AG09319 (cell line): ENCODE measurements around the gene ZNF205.

Source experiments
- DNase-seq: peaks from one replicate; pipeline ENCODE4 v3.0.0-alpha.2; 2010; ENCODE audit warnings: low read depth; ENCODE audit errors: extremely low read depth
- CTCF ChIP-seq: IDR thresholded peaks from 2 replicates; pipeline ENCODE4 v1.5.1; 2011; ENCODE audit warnings: low read depth, mild to moderate bottlenecking, inconsistent platforms, low read length, moderate library complexity

The ZNF205 gene

GRCh38 chr16:3141781-3142311 lies 29.5 kb downstream of the ZNF205 start:
- no peak for TF ChIP-seq CTCF
- DNase-seq = no peak

- no peak for TF ChIP-seq CTCF
These were observed 29.9 kb downstream of the ZNF205 start for GRCh38 chr16:3142327-3142726.

GRCh38 chr16:3142770-3143169 lies 30.4 kb downstream of the ZNF205 start:
- TF ChIP-seq CTCF = no peak
- DNase-seq = no peak

More at GRCh38 chr16:3142327-3142726, 29.9 kb downstream of the ZNF205 start:
- DNase-seq = no peak

GRCh38 chr16:3143189-3143588 lies 30.8 kb downstream of the ZNF205 start:
- TF ChIP-seq CTCF = no peak
- DNase-seq = no peak

DNA sequence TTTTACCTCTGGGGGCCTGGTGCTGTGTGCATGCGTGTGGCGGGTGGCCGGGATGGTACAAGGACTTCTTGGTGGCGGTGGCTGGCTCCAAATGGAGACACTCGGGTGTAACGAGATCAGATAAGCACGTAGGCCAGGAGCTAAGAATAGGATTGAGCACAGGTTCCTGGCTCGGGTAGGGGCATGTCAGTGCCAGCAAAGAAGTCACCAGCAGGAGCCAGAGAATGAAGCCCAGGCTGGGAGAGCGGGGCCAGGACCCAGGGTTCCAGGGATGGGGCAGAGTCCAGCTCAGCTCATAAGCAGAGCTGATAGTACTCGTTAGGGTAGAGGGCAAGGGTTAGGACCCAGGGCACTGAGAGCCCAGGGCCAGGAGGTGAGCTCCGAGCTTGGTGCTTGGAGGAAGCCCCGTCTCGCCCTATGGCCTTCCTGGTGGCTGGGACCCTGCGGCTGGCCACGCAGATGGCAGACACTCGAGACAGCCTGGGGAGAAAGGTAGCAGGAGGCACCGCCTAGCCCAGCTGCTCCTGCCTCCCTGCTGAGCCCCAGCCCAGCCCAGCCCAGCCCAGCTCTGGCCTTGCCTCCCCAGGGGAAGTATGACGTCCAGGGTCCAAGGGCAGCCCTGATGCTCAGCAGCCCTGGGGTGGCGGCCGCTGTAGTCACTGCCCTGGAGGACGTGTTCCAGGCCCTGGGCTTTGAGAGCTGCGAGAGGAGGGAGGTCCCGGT lies 31.4 kb downstream of the ZNF205 start:
- no peak for TF ChIP-seq CTCF
- no peak for DNase-seq

GRCh38 chr16:3144321-3144983 lies 32.1 kb downstream of the ZNF205 start:
- DNase-seq = no peak
- no peak for TF ChIP-seq CTCF

DNA sequence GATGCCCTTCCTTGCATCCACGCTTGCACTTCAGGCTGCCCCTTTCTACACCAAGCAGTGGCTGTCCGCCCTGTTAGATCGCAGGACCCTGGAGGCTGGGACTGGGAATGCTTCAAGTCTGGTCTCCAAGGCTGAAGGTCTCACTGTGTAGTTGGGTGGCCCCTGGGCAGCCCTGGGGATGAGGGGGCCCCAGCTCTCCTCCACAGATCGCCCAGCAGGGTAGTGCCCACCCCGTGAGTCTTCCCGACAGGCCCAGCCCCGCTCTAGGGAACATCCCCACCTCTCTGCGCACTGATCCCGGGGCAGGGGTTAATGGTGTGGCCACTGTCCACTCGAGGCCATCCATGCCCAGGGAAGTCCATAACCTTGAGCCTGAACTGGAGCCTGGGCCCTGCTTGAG lies 32.8 kb downstream of the ZNF205 start:
- no peak for TF ChIP-seq CTCF
- no peak for DNase-seq
